GM12892 (cell line): ENCODE measurements around the gene VSIG10L2.

Source experiments
- POLR2A ChIP-seq: IDR thresholded peaks from 2 replicates; pipeline ENCODE4 v1.6.1; 2011; ENCODE audit warnings: low read depth, low read length, control low read depth
- POLR2AphosphoS5 ChIP-seq: IDR thresholded peaks from 2 replicates; pipeline ENCODE4 v1.6.1; 2011; ENCODE audit warnings: low read depth, low read length, control low read depth
- TAF1 ChIP-seq: IDR thresholded peaks from 2 replicates; pipeline ENCODE4 v1.6.1; 2011; ENCODE audit warnings: low read depth, mild to moderate bottlenecking, control low read depth, low read length, borderline replicate concordance

DNA sequence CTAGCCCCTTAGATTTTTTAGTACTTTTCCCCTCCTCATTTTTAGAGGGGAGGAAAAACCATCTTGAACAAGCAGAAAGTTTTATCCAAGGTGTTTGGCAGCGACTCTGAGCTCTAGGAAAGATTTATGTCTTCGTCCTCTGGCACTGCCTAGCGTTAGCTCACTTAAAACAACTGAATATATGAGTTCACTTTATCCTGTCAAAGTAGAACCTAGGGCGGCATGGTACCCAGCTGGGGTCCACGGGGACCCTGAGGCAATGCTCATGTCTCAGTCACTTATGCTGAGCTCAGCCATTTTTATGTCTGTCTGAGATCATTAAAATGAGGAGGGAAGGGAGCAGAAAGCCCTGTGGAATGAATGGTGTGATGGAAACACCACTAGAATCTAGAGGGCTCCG lies 14.2 kb upstream of the VSIG10L2 start:
- no peak for TF ChIP-seq POLR2A
- TF ChIP-seq POLR2AphosphoS5 = no peak
- no peak for TF ChIP-seq TAF1
